GM18511 (cell line): Measurements from ENCODE around the gene ALKBH5.

Experiments
- ATAC-seq: cut with Tn5 transposase; IDR thresholded peaks from one replicate; pipeline ENCODE4 v1.9.1; 2021; ENCODE audit warnings: mild to moderate bottlenecking, moderate library complexity; ENCODE audit not compliant: unreplicated experiment

ALKBH5 gene

GRCh38 chr17:18238299-18238698 is 54.7 kb downstream of the ALKBH5 start:
- ATAC-seq = no peak

GRCh38 chr17:18240449-18240848 is 56.8 kb downstream of the ALKBH5 start:
- no peak for ATAC-seq

GRCh38 chr17:18241229-18241871 is 57.7 kb downstream of the ALKBH5 start:
- no peak for ATAC-seq

GRCh38 chr17:18245038-18245776 is 61.6 kb downstream of the ALKBH5 start:
- no peak for ATAC-seq

- no peak for ATAC-seq
Measured at GRCh38 chr17:18246109-18246725, 62.6 kb downstream of the ALKBH5 start.

- ATAC-seq = no peak
Measured at GRCh38 chr17:18246880-18247612, 63.4 kb downstream of the ALKBH5 start.

GRCh38 chr17:18247613-18248001 is 64.0 kb downstream of the ALKBH5 start:
- ATAC-seq = no peak

GRCh38 chr17:18248300-18248731 is 64.7 kb downstream of the ALKBH5 start:
- ATAC-seq = no peak

GRCh38 chr17:18248811-18249210 is 65.2 kb downstream of the ALKBH5 start:
- ATAC-seq = no peak

GRCh38 chr17:18250259-18250658 is 66.6 kb downstream of the ALKBH5 start:
- no peak for ATAC-seq

- ATAC-seq = no peak
Measured at GRCh38 chr17:18250708-18251107, 67.1 kb downstream of the ALKBH5 start.

- ATAC-seq = no peak
Measured at GRCh38 chr17:18251204-18251603, 67.6 kb downstream of the ALKBH5 start.

- ATAC-seq = no peak
Measured at GRCh38 chr17:18252160-18252559, 68.5 kb downstream of the ALKBH5 start.

GRCh38 chr17:18253187-18253884 is 69.7 kb downstream of the ALKBH5 start:
- ATAC-seq = no peak

- no peak for ATAC-seq
Measured at GRCh38 chr17:18253947-18254821, 70.6 kb downstream of the ALKBH5 start.

GRCh38 chr17:18254888-18255649 is 71.4 kb downstream of the ALKBH5 start:
- no peak for ATAC-seq

GRCh38 chr17:18256351-18256750 is 72.7 kb downstream of the ALKBH5 start:
- no peak for ATAC-seq

- no peak for ATAC-seq
Measured at GRCh38 chr17:18256776-18257175, 73.1 kb downstream of the ALKBH5 start.
